GM21825 (cell line): ENCODE results near the gene SELENOO.
"Not testable (repeated sequence)": the region's sequence is repeated elsewhere in the genome, so short reads cannot be mapped to it uniquely, and the experiment has no call there.

ENCODE experiments used
- ATAC-seq: cut with Tn5 transposase; IDR thresholded peaks from one replicate; pipeline ENCODE4 v1.9.1; 2021; ENCODE audit warnings: mild to moderate bottlenecking, moderate library complexity; ENCODE audit not compliant: unreplicated experiment

SELENOO gene

DNA sequence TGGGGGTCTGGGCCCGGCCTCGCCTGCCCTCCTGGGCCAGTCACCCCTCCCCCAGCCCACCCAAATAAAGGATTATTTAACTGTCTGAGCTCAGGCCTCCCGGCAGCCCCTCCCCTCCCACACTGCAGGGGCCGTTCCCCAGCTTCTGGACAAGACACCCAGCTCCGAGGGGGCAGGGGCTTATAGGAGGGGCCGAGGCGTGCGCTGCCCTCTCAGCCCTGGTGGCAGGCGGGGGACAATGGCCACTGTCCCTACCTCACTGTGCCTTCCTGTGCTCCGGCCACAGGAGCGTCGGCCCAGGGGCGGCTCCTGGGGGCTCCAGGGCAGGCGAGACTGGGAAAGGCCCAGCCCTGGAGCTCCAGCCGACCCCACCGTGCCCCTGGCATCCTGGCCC is 2.2 kb upstream of the SELENOO start:
- no peak for ATAC-seq

DNA sequence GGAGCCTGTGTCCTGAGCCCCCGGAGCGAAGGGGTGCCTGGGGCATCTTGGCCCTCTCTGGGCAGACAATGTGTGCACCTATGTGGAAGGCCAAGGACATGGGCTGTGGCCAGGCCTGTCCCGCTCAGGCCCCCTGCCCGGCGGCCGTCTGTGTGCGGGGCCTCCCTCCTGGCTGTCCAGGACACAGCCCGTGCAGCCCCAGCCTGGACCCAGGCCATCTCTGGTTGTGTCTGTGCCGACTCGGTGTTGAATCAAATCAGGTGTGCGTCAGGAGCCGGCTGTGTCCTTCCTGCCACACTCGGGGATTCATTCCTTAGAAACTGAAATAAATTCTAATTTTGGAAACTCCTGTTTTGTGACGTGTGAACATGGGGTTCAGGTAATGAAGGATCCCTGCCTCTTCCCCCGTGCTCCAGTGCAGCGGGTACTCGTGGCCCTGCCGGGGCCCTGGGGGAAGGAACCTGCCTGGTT is 1.5 kb upstream of the SELENOO start:
- ATAC-seq = no peak

GRCh38 chr22:50199829-50200460 is 866 bp upstream of the SELENOO start:
- peak; percentile 2 for ATAC-seq

DNA sequence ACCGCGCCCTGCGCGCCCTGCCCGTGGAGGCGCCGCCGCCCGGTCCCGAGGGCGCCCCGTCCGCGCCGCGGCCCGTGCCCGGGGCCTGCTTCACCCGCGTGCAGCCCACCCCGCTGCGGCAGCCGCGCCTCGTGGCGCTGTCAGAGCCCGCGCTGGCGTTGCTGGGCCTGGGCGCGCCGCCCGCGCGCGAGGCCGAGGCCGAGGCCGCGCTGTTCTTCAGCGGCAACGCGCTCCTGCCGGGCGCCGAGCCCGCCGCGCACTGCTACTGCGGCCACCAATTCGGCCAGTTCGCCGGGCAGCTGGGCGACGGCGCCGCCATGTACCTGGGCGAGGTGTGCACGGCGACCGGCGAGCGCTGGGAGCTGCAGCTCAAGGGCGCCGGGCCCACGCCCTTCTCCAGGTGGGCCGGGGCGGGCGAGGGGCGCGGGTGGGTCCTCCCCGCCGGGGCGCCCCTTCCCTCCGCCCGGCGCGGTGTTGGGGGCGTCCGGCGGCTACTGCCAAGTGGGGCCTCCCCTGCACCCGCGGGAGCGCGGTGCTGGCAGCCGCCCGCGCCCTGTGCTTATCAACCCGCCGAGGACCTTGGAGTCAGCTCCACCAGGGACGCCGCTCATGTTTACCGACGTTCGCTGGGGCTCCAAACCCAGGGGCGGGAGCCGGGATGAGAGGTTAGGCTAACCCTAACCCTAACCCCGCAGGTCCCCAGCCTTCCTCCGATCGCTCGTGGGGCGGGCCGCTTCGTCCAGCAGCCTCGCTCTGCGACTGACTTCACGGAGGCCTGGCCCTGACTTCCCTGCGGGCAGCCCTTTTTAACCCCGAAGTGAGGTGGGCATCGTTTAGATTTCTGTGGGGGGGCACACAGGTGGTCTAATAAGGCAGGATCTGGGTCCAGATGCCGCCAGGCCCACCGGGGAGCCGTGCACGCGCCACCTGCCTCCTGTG is 649 bp downstream of the SELENOO start:
- ATAC-seq = peak; percentile 19

DNA sequence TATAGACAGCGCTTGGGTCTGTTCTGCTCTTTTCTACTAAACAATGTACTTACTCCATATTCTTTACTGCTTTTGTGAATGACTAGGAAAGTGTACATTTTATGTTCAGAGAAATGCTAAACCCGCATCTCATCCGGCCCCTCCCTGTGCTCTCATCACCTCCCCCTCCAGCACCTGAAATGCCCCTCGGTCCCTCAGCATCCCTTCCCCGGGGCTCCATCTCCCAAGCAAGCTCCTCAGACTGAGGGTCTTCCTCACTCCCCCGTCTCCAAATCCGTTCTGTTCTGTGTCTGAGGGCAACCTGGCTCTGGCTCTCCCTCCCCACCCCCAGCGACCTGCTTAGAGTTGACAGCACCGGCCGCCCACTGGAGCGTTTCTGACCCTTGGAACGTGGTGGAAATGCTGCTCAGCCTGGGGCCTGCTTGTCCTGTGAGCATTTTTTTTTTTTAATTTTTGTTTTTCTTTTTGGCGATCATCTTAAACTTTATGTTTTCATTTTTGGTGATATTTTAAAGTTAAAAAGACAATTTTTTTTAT is 1.4 kb downstream of the SELENOO start:
- ATAC-seq = no peak

DNA sequence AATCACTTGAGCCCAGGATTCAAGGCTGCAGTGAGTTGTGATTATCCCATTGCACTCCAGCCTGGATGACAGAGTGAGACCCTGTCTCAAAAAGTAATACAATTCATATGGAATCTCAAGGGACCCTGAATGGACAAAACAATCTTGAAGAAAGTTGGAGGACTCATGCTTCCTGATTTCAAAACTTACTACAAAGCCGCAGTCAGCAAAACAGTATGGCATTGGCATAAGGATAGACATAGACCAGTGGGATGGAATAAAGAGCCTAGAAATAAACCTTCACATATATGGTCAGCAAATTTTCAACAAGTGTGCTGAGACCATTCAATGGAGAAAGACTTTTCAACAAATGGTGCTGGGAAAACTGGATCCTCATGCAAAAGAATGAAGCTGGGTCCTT is 2.5 kb downstream of the SELENOO start:
- no peak for ATAC-seq

DNA sequence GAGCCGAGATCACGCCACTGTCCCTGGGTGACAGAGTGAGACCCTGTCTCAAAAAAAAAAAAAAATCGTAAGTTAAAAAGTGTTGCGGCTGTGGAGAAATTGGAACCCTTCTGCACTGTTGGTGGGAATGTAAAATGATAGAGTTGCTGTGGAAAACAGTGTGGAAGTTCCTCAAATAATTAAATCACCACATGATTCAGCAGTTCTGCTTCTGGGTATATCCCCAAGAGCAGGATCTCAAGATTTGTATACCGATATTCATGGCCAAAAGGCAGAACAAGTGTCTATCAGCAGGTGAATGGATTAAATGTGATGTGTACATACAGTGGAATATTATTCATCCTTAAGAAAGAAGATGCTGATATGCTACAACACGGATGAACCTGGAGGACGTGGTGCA is 3.8 kb downstream of the SELENOO start:
- ATAC-seq = no peak

- not testable (repeated sequence) for ATAC-seq
Observed at GRCh38 chr22:50204998-50205397, 4.2 kb downstream of the SELENOO start.

DNA sequence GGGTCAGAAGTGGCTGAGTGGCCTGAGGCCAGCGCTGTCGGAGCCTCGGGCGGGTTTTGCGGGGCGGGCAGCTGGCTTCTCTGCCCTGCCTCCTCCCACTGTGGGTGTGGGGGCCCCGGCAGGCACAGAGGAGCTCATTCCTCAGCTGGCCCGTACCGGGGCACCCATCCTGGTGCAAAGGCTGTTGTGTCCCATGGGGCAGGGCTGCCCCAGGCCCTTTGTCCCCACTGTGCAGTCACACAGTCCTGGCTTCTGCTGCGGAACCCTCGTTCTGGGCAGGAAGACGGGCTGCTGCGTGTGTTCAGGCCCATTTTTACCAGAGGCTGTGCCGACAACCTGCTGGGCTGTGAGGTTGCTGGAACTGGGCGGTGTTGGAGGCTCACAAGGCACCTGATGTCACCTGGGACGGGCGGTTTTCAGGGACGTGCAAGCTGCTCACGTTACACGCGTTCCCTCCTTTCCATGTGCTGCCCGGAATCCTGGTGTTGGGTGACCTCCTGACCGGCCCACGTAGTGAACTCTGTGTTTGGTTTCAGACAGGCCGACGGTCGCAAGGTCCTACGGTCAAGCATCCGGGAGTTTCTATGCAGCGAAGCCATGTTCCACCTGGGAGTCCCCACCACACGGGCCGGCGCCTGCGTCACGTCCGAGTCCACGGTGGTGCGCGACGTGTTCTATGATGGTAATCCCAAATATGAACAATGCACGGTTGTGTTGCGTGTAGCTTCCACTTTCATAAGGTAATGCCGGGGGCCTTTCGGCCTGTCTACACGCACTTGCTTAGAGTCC is 5.2 kb downstream of the SELENOO start:
- no peak for ATAC-seq

- ATAC-seq = no peak
Observed at GRCh38 chr22:50206599-50206998, 5.8 kb downstream of the SELENOO start.

DNA sequence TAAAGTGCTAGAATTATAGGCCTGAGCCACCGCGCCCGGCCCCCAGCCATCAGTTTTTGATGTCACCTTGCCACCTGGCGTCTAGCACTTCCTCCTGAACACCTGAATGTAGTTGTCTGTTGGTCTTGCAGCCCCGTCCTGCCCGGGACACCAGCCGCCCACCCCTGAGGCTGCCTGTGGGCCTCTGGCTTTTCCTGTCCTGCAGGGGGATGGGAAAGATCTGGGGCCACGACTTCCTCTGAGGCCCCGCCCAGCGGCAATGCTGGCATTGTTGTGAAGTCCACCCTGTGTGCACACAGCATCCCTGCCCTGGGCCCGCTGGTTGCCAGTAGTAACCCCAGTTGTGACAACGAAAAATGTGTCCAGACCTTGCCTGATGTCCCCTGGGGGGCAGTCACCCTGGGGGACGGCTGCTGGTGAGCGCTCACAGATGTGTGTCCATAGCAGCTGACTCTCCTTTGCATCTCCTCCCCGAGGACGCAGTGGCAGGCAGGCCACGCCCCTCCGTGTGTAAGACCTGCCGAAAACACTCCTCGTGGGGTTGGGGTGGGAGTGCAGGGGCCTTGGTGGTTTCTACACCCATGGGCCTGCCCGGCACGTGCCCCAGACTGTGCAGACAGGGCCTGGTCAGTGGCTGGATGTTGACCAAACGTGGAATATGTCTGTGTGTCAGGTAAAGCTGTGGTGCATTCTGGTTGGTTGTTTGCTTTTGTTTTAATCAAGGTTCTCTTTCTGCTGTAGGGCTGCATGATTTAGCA is 6.8 kb downstream of the SELENOO start:
- ATAC-seq = no peak

GRCh38 chr22:50208430-50208938 is 7.7 kb downstream of the SELENOO start:
- no peak for ATAC-seq

- no peak for ATAC-seq
Observed at GRCh38 chr22:50208939-50209892, 8.4 kb downstream of the SELENOO start.

DNA sequence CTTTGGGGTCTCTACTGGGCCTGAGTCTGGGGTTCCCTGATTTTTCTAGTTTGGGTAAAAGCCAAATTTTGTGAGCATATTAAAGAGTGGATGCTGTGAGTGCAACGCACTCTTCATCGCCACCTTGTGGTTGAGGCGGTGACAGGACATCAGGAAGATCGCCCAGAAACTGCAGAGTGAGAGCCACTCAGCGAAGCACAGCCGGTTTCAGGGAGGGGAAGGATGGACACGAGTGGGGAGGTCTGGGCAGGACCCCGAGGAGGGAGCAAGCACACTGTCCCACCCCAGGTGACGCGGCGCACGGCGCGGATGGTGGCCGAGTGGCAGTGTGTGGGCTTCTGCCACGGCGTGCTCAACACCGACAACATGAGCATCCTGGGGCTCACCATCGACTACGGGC is 9.1 kb downstream of the SELENOO start:
- no peak for ATAC-seq

DNA sequence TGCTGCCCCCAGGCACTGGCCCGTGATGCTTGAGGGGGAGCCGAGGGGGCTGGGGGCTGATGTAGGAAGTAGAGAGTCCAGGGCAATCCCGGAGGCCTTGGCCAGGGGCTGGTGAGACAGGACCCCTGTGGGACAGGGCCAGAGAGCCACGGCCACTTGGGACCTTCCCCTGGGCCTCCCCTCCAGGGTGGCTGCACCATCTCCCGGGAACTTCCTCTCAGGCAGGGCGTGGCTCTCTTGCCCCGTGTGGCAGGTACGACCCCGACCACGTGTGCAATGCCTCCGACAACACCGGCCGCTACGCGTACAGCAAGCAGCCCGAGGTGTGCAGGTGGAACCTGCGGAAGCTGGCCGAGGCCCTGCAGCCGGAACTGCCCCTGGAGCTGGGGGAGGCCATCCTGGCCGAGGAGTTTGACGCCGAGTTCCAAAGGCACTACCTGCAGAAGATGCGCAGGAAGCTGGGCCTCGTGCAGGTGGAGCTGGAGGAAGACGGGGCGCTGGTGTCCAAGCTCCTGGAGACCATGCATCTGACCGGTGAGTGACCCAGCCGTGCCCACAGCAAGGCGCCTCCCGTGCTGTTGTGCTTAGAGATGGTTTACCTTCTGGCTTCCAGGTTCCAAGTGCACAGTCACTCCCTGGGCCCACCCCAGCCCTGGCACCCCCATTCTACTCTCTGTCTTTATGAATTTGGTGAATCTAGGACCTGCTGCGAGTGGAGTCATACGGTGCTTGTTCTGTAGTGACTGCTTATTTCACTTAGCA is 9.7 kb downstream of the SELENOO start:
- ATAC-seq = no peak

DNA sequence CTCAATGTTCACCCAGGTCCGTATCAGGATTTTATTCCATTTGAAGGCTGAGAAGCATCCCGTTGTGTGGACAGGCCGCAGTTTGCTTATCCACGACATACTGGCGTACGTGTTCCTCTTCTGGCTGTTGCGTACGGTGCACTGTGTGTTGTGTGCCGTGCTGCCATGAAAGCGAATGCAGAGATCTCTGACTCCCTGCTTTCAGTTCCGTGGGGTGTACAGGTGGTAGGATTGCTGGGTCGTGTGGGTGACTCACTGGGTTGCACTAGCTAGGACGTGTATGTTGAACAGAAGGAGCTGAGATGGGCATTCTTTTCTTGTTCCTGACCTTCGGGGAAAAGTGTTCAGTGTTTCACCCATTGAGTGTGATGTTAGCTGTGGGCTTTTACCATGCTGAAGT is 10.3 kb downstream of the SELENOO start:
- ATAC-seq = no peak

DNA sequence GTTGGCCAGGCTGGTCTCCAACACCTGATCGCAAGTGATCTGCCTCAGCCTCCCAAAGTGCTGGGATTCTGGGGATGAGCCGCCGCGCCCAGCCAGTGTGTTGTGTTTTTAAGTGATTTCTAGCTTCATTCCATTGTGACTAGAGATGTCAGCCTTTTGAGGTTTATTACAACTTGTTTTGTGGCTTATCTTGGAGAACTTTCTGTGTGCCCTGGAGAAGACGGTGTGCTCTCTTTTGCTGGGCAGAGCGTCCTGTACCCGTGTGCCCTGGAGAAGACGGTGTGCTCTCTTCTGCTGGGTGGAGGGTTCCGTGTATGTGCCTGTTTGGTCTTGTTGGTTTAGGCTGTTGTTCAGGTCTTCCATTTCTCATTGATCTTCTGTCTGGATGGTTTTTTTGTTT is 12.5 kb downstream of the SELENOO start:
- no peak for ATAC-seq

- no peak for ATAC-seq
Observed at GRCh38 chr22:50215297-50216054, 14.7 kb downstream of the SELENOO start.
